IMR-90 (cell line): ENCODE measurements around the gene PGAP1. TPM values are rescaled to one million over a fixed set of nuclear protein-coding genes. Genes with fewer than 3 reads are reported as not detected.

ENCODE experiments used
- ATAC-seq: fragments of 200-7000 bp; cut with Tn5 transposase; 2 replicates; pipeline ENCODE4 v1.9.1; 2020; ENCODE audit warnings: low read depth, mild to moderate bottlenecking, moderate library complexity
- BruUV-seq: library from RNA; stranded (reverse); fragments of 400-500 nt; replicated peaks from 2 replicates; lab custom pipeline; 2021; lab: Mats Ljungman, UMichigan
- CTCF ChIA-PET: fragments of 300-600 bp; formaldehyde crosslinking; extraction: SDS; loops from one replicate; lab custom pipeline; 2021; ENCODE audit warnings: antibody characterized with exemption; lab: Yijun Ruan, JAX
- POLR2A ChIA-PET: fragments of 300-600 bp; sonication (Branson Sonifier 250); formaldehyde crosslinking; loops from one replicate; lab custom pipeline; 2022; ENCODE audit warnings: antibody characterized with exemption; ENCODE audit not compliant: unreplicated experiment; lab: Charles Lee
- DNase-seq: peaks from one replicate; pipeline ENCODE4 v3.0.0; 2013
- H2AFZ ChIP-seq: replicated peaks from 2 replicates; pipeline ENCODE3; 2013; ENCODE audit warnings: low read length, mild to moderate bottlenecking; ENCODE audit not compliant: poor library complexity
- H2AK5ac ChIP-seq: 2 replicates; pipeline ENCODE4 v1.6.1; 2013; ENCODE audit warnings: low read depth, low read length, inconsistent platforms
- H2AK9ac ChIP-seq: replicated peaks from 2 replicates; pipeline ENCODE3; 2013; ENCODE audit warnings: mild to moderate bottlenecking, low read depth, low read length, moderate library complexity; ENCODE audit not compliant: poor library complexity
- H2BK120ac ChIP-seq: 2 replicates; pipeline ENCODE4 v1.6.1; 2013; ENCODE audit warnings: low read depth, low read length, inconsistent platforms
- H2BK15ac ChIP-seq: 3 replicates; pipeline ENCODE4 v1.6.1; 2013; ENCODE audit warnings: low read depth, low read length, inconsistent platforms
- H2BK20ac ChIP-seq: 2 replicates; pipeline ENCODE4 v1.6.1; 2013; ENCODE audit warnings: low read depth, mild to moderate bottlenecking, inconsistent platforms, low read length, moderate library complexity
- H2BK5ac ChIP-seq: 2 replicates; pipeline ENCODE4 v1.6.1; 2013; ENCODE audit warnings: mild to moderate bottlenecking, low read depth, low read length, inconsistent platforms; ENCODE audit not compliant: poor library complexity, severe bottlenecking
- H3K14ac ChIP-seq: replicated peaks from 2 replicates; pipeline ENCODE4 v1.6.1; 2013; ENCODE audit warnings: low read depth, low read length, inconsistent platforms
- H3K18ac ChIP-seq: 2 replicates; pipeline ENCODE4 v1.6.1; 2013; ENCODE audit warnings: low read depth, low read length, control low read depth
- H3K23ac ChIP-seq: 2 replicates; pipeline ENCODE4 v1.6.1; 2013; ENCODE audit warnings: low read depth, low read length, inconsistent platforms
- H3K27ac ChIP-seq: 2 replicates; pipeline ENCODE4 v1.5.1; 2013; ENCODE audit warnings: mild to moderate bottlenecking, control low read depth, low read length; ENCODE audit not compliant: insufficient read depth
- H3K27me3 ChIP-seq: 2 replicates; pipeline ENCODE4 v1.6.1; 2013; ENCODE audit warnings: low read length; ENCODE audit not compliant: control insufficient read depth, insufficient read depth
- H3K36me3 ChIP-seq: 2 replicates; pipeline ENCODE4 v1.6.1; 2013; ENCODE audit warnings: low read length, mixed read lengths; ENCODE audit not compliant: control insufficient read depth, insufficient read depth
- H3K4ac ChIP-seq: 2 replicates; pipeline ENCODE4 v1.6.1; 2013; ENCODE audit warnings: low read depth, low read length, inconsistent platforms
- H3K4me1 ChIP-seq: 2 replicates; pipeline ENCODE4 v1.6.1; 2013; ENCODE audit warnings: low read length, mixed read lengths; ENCODE audit not compliant: control insufficient read depth, insufficient read depth
- H3K4me2 ChIP-seq: 2 replicates; pipeline ENCODE4 v1.6.1; 2013; ENCODE audit warnings: low read depth, mild to moderate bottlenecking, control low read depth, low read length, moderate library complexity
- H3K4me3 ChIP-seq: 2 replicates; pipeline ENCODE4 v1.5.1; 2013; ENCODE audit warnings: low read depth, mild to moderate bottlenecking, control low read depth, low read length, moderate library complexity; ENCODE audit not compliant: insufficient read depth
- H3K56ac ChIP-seq: 2 replicates; pipeline ENCODE4 v1.6.1; 2013; ENCODE audit warnings: low read length, inconsistent platforms; ENCODE audit not compliant: insufficient read depth; ENCODE audit errors: extremely low read depth
- H3K79me1 ChIP-seq, 2 experiments: 2 replicates each; pipeline ENCODE4 v1.6.1; 2013; ENCODE audit warnings: low read length in 2 of 2, inconsistent platforms in 1 of 2, low read depth in 1 of 2
- H3K9ac ChIP-seq: 2 replicates; pipeline ENCODE4 v1.6.1; 2013; ENCODE audit warnings: low read depth, low read length, control low read depth
- H3K9me1 ChIP-seq: 2 replicates; pipeline ENCODE4 v1.6.1; 2013; ENCODE audit warnings: low read length, inconsistent platforms; ENCODE audit not compliant: insufficient read depth
- H3K9me3 ChIP-seq: 2 replicates; pipeline ENCODE4 v1.6.1; 2013; ENCODE audit warnings: low read length; ENCODE audit not compliant: control insufficient read depth, insufficient read depth
- H4K20me1 ChIP-seq: 2 replicates; pipeline ENCODE4 v1.6.1; 2013; ENCODE audit warnings: low read length, inconsistent platforms; ENCODE audit not compliant: insufficient read depth
- H4K5ac ChIP-seq: 2 replicates; pipeline ENCODE4 v1.6.1; 2013; ENCODE audit warnings: mild to moderate bottlenecking, low read depth, low read length, control low read depth
- H4K8ac ChIP-seq, 2 experiments: 2 replicates each; pipeline ENCODE4 v1.6.1; 2013; ENCODE audit warnings: low read depth in 2 of 2, low read length in 2 of 2, control low read depth in 1 of 2, inconsistent platforms in 1 of 2
- H4K91ac ChIP-seq: 2 replicates; pipeline ENCODE4 v1.6.1; 2013; ENCODE audit warnings: low read depth, low read length, inconsistent platforms; ENCODE audit not compliant: insufficient read depth
- BHLHE40 ChIP-seq: fragments of 150-350 bp; IDR thresholded peaks from 2 replicates; pipeline ENCODE4 v1.6.1; 2016; ENCODE audit warnings: mild to moderate bottlenecking, low read depth, low read length
- CEBPB ChIP-seq: IDR thresholded peaks from 2 replicates; pipeline ENCODE4 v1.6.1; 2012; ENCODE audit warnings: low read depth, low read length, improper control_type of control experiment
- CHD1 ChIP-seq: IDR thresholded peaks from 2 replicates; pipeline ENCODE4 v1.6.1; 2012; ENCODE audit warnings: low read depth, low read length, improper control_type of control experiment
- CTCF ChIP-seq: conservative IDR thresholded peaks from 2 replicates; pipeline ENCODE4 v1.5.1; 2012; ENCODE audit warnings: mild to moderate bottlenecking, low read depth, low read length, improper control_type of control experiment
- ELK1 ChIP-seq: fragments of 150-350 bp; IDR thresholded peaks from 2 replicates; pipeline ENCODE4 v1.6.1; 2016; ENCODE audit warnings: low read depth, mild to moderate bottlenecking, low read length, moderate library complexity, borderline replicate concordance
- FOS ChIP-seq: fragments of 150-350 bp; IDR thresholded peaks from 2 replicates; pipeline ENCODE4 v1.6.1; 2016; ENCODE audit warnings: low read depth, low read length
- MAFK ChIP-seq: IDR thresholded peaks from 2 replicates; pipeline ENCODE4 v1.6.1; 2012; ENCODE audit warnings: low read depth, low read length, improper control_type of control experiment
- MAZ ChIP-seq: IDR thresholded peaks from 2 replicates; pipeline ENCODE4 v1.6.1; 2012; ENCODE audit warnings: low read depth, mild to moderate bottlenecking, low read length, improper control_type of control experiment, moderate library complexity, borderline replicate concordance
- MXI1 ChIP-seq: IDR thresholded peaks from 2 replicates; pipeline ENCODE4 v1.6.1; 2012; ENCODE audit warnings: low read depth, mild to moderate bottlenecking, low read length, moderate library complexity, borderline replicate concordance
- NFE2L2 ChIP-seq: fragments of 150-350 bp; IDR thresholded peaks from 2 replicates; pipeline ENCODE4 v1.6.1; 2016; ENCODE audit warnings: low read depth, mild to moderate bottlenecking, low read length
- RAD21 ChIP-seq: IDR thresholded peaks from 2 replicates; pipeline ENCODE4 v1.6.1; 2012; ENCODE audit warnings: low read length, improper control_type of control experiment
- RCOR1 ChIP-seq: IDR thresholded peaks from 2 replicates; pipeline ENCODE4 v1.6.1; 2012; ENCODE audit warnings: mild to moderate bottlenecking, low read length, improper control_type of control experiment; ENCODE audit not compliant: insufficient replicate concordance
- RFX5 ChIP-seq: IDR thresholded peaks from 2 replicates; pipeline ENCODE4 v1.8.0; 2012; ENCODE audit warnings: low read depth, mild to moderate bottlenecking, low read length, moderate library complexity
- SMC3 ChIP-seq: fragments of 150-350 bp; IDR thresholded peaks from 2 replicates; pipeline ENCODE4 v1.6.1; 2016; ENCODE audit warnings: low read depth, mild to moderate bottlenecking, antibody characterized with exemption, low read length, moderate library complexity
- USF2 ChIP-seq: fragments of 150-350 bp; IDR thresholded peaks from 2 replicates; pipeline ENCODE4 v1.6.1; 2017; ENCODE audit warnings: mild to moderate bottlenecking, antibody characterized with exemption, low read length, low read depth
- WGBS, 2 experiments: methylation state at CpG; one replicate each; pipeline versions ENCODE4 v1.1.5 to v1.1.7; 2013; ENCODE audit warnings: missing lambda C conversion rate in 2 of 2; ENCODE audit not compliant: insufficient read length in 1 of 2; ENCODE audit errors: extremely low coverage in 2 of 2; 5-methylcytosine and 5-hydroxymethylcytosine counted together
- dilution Hi-C: fragments of 300-500 bp; cut with HindIII; formaldehyde crosslinking; loops from one replicate; pipeline ENCODE4 v1.14.3; 2018; ENCODE audit warnings: low sequenced_read_pairs; ENCODE audit not compliant: unreplicated experiment
- in situ Hi-C: fragments of 300-500 bp; cut with MboI; formaldehyde crosslinking; loops from 3 replicates; pipeline ENCODE4 v1.14.3; 2019; ENCODE audit warnings: low sequenced_read_pairs, inconsistent platforms, mixed read lengths
- intact Hi-C: fragments of 100-400 bp; cut with micrococcal nuclease; formaldehyde crosslinking; loops from 2 replicates; pipeline ENCODE4 v1.10.0; 2022
- polyA plus RNA-seq, 3 experiments: library from polyadenylated mRNA; depleted of rRNA; stranded (reverse); fragments of >200 nt; gene quantifications; 2 replicates each; pipeline ENCODE4 v1.2.3, GENCODE V29; 2012; ENCODE audit warnings: low replicate concordance in 1 of 3
- total RNA-seq: library from RNA; depleted of rRNA; stranded (reverse); fragments of >200 nt; gene quantifications from 2 replicates; pipeline ENCODE4 v1.2.3, GENCODE V29; 2012

PGAP1 gene
- total and polyA plus RNA-seq, 2 of the 4 experiments (the other 2 are of a cell fraction) = 1.9 to 5.7 TPM

- in situ Hi-C loops (no loop called here), dilution Hi-C loops (no loop called here), intact Hi-C loops (no loop called here)
- Histone ChIP-seq H3K4ac (no peak overlapping the region), H2BK5ac (no peak overlapping the region), H3K79me1 (peaks cover 6 to 7% of the 10 kb centered on the region in 2 experiments; a peak in 2 of 4 replicates), H2AFZ (no peak overlapping the region), H4K91ac (no peak overlapping the region), H3K4me1 (no peaks in the 10 kb centered on the region), H3K4me2 (no peak overlapping the region), H3K56ac (no peak overlapping the region), H3K36me3 (no peaks in the 10 kb centered on the region; the same call in 1 of the 2 replicates), H3K27ac (no peak overlapping the region), H2AK9ac (no peak overlapping the region), H3K18ac (no peak overlapping the region), H3K9me3 (no peaks in the 10 kb centered on the region), H4K5ac (no peak overlapping the region), H3K9ac (no peak overlapping the region), H3K14ac (no peak overlapping the region), H4K20me1 (no peaks in the 10 kb centered on the region), H2BK120ac (no peak overlapping the region), H3K27me3 (no peaks in the 10 kb centered on the region), H3K23ac (no peak overlapping the region), H3K9me1 (no peaks in the 10 kb centered on the region), H2BK20ac (no peak overlapping the region), H4K8ac (no peak overlapping the region), H2AK5ac (no peak overlapping the region), H3K4me3 (no peak overlapping the region), H2BK15ac (no peak overlapping the region)
- CTCF ChIA-PET = no interaction called here
- POLR2A ChIA-PET = no interaction called here
- no TSS peak for BruUV-seq
- no peak for ATAC-seq
- WGBS, 2 experiments = no CpG with 5 or more reads among the region's 2 CpGs
- DNase-seq = no peak
- no peak for TF ChIP-seq MAFK
- TF ChIP-seq CHD1 = no peak
- TF ChIP-seq RAD21 = no peak
- TF ChIP-seq SMC3 = no peak
- TF ChIP-seq CEBPB = no peak
- no peak for TF ChIP-seq MAZ
- TF ChIP-seq USF2 = no peak
- no peak for TF ChIP-seq CTCF
- no peak for TF ChIP-seq NFE2L2
- TF ChIP-seq RCOR1 = no peak
- no peak for TF ChIP-seq RFX5
- no peak for TF ChIP-seq ELK1
- TF ChIP-seq FOS = no peak
- no peak for TF ChIP-seq MXI1
- TF ChIP-seq BHLHE40 = no peak
Measured at GRCh38 chr2:196802401-196802800, 124.1 kb downstream of the PGAP1 start.
